Activated CD8-positive, alpha-beta memory T cell treated with anti-CD3 and anti-CD28 coated beads, Interleukin-2, amount 50 U/mL, for 24 hours (primary cell): ENCODE measurements around the gene UGT1A1.

ENCODE experiments used
- DNase-seq: peaks from one replicate; pipeline ENCODE4 v3.0.0-alpha.2; 2020; ENCODE audit errors: extremely low read depth

The UGT1A1 gene

GRCh38 chr2:233758141-233758540 lies 1.9 kb upstream of the UGT1A1 start:
- no peak for DNase-seq

GRCh38 chr2:233758849-233759248 lies 1.2 kb upstream of the UGT1A1 start:
- no peak for DNase-seq

GRCh38 chr2:233761040-233761769 lies 1.1 kb downstream of the UGT1A1 start:
- DNase-seq, result no peak

- no peak for DNase-seq
Measured at GRCh38 chr2:233764264-233764663, 4.2 kb downstream of the UGT1A1 start.

GRCh38 chr2:233764761-233765160 lies 4.7 kb downstream of the UGT1A1 start:
- DNase-seq, result no peak

- DNase-seq, result no peak
Measured at GRCh38 chr2:233766416-233766815, 6.3 kb downstream of the UGT1A1 start.

GRCh38 chr2:233768076-233768475 lies 8.0 kb downstream of the UGT1A1 start:
- no peak for DNase-seq

- no peak for DNase-seq
Measured at GRCh38 chr2:233769260-233769659, 9.2 kb downstream of the UGT1A1 start.

- DNase-seq, result no peak
Measured at GRCh38 chr2:233772153-233772552, 12.1 kb downstream of the UGT1A1 start.

- DNase-seq, result no peak
Measured at GRCh38 chr2:233772583-233772982, 12.5 kb downstream of the UGT1A1 start.

- DNase-seq, result no peak
Measured at GRCh38 chr2:233773854-233774253, 13.8 kb downstream of the UGT1A1 start.

- DNase-seq, result no peak
Measured at GRCh38 chr2:233775414-233775813, 15.3 kb downstream of the UGT1A1 start.

- DNase-seq, result no peak
Measured at GRCh38 chr2:233778030-233778429, 18.0 kb downstream of the UGT1A1 start, which contains the start of gene MROH2A. Gene MROH2A (plus strand): TSS chr2:233778330. CDS start chr2:233779359, 1,029 bp downstream.

GRCh38 chr2:233779722-233780121 lies 19.7 kb downstream of the UGT1A1 start:
- DNase-seq, result no peak

GRCh38 chr2:233780771-233781170 lies 20.7 kb downstream of the UGT1A1 start:
- no peak for DNase-seq

GRCh38 chr2:233789554-233789953 lies 29.5 kb downstream of the UGT1A1 start:
- DNase-seq, result no peak

GRCh38 chr2:233791151-233791882 lies 31.2 kb downstream of the UGT1A1 start:
- DNase-seq, result no peak

- no peak for DNase-seq
Measured at GRCh38 chr2:233791883-233792329, 31.8 kb downstream of the UGT1A1 start.

GRCh38 chr2:233792720-233793119 lies 32.6 kb downstream of the UGT1A1 start:
- no peak for DNase-seq

GRCh38 chr2:233793465-233794127 lies 33.5 kb downstream of the UGT1A1 start:
- DNase-seq, result no peak

- no peak for DNase-seq
Measured at GRCh38 chr2:233794128-233794658, 34.1 kb downstream of the UGT1A1 start.

GRCh38 chr2:233795735-233796171 lies 35.7 kb downstream of the UGT1A1 start:
- DNase-seq, result no peak
